Keratinocyte (primary cell): ENCODE measurements around the gene NUP98.

Experiments
- CTCF ChIP-seq, 3 experiments: IDR thresholded peaks in 1 of 3; conservative IDR thresholded peaks in 1 of 3; optimal IDR thresholded peaks in 1 of 3; 2 replicates in 2 of 3; 3 replicates in 1 of 3; pipeline versions ENCODE3 to v1.5.1; 2011; ENCODE audit warnings: low read length in 3 of 3, mild to moderate bottlenecking in 3 of 3, moderate library complexity in 2 of 3, control low read depth in 1 of 3, inconsistent platforms in 1 of 3; ENCODE audit not compliant: insufficient read depth in 2 of 3; ENCODE audit errors: extremely low read depth in 1 of 3
- EZH2 ChIP-seq: IDR thresholded peaks from one replicate; pipeline ENCODE4 v1.6.1; 2012; ENCODE audit warnings: inconsistent platforms, mild to moderate bottlenecking, low read length, moderate library complexity

- TF ChIP-seq CTCF (optimal IDR thresholded peaks at IDR 0.05 in 1 of 3, IDR thresholded peaks at IDR 0.05 in 1 of 3, conservative IDR thresholded peaks at IDR 0.05 in 1 of 3; ENCODE audit: extremely low read depth in 1 of 3, insufficient read depth in 2 of 3, low read length in 3 of 3): no peak
- no peak for TF ChIP-seq EZH2
These were observed 113.1 kb downstream of the NUP98 start for GRCh38 chr11:3684129-3684818.
